ENCODE results near the gene TRIM14.
"Not testable (repeated sequence)": the region's sequence is repeated elsewhere in the genome, so short reads cannot be mapped to it uniquely, and the experiment has no call there.

The TRIM14 gene

DNA sequence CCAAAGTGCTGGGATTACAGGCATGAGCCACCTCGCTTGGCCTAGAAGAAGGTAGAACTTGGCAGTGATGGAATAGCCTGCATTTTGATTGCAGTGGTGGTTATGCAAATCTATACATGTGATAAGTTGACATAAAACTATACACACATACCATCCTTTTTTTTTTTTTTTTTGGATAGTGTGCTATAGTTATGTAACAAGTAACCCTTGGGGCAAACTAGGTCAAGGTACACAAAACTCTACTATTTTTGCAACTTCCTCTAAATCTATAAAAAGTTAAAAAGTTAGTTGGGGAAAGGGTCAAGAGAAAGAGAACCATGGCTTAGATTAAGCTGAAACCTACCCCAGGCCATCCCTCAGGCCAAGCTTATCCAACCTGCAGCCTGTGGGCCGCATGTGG lies 11.1 kb downstream of the TRIM14 start:
- DNase-seq: no peak

- DNase-seq: no peak
These were observed 14.0 kb downstream of the TRIM14 start for GRCh38 chr9:98105006-98105405.

DNA sequence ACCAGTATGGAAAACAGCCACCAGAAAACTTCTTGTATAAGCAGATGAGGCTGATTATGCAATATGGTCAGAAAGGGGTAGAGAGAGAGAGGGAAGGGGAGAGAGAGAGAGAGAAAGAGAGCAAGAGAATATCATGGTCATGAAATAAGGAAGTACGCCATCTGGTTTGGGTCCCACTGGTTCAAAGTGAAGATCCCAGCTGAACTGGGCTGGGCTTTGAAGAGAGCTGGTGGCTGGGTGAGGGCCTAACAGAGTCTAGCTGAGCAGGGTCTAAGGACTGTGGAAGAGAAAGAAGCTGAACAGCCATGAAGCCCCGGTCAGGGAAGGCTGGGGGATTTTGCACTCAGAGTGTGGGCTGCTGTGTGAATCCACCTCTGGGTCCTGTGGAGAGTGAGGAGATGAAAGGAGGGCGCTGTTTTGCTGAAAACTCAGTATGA lies 14.6 kb downstream of the TRIM14 start:
- no peak for DNase-seq

DNA sequence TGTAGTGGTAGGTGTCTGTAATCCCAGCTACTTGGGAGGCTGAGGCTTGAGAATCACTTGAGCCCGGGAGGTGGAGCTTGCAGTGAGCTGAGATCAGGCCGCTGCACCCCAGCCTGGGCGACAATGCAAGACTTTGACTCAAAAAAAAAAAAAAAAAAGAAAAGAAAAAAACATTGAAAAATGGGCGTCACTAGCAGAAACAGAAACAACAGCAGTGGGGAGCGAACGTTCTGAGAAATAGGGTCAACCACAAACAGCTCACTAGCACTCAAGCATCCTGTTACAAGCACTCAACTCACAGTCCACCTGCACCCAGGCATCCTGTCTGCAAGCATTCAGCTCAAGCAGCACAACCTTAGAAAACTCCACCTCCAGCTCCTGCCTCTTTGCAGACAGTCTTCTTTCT lies 17.2 kb downstream of the TRIM14 start:
- DNase-seq: no peak

DNA sequence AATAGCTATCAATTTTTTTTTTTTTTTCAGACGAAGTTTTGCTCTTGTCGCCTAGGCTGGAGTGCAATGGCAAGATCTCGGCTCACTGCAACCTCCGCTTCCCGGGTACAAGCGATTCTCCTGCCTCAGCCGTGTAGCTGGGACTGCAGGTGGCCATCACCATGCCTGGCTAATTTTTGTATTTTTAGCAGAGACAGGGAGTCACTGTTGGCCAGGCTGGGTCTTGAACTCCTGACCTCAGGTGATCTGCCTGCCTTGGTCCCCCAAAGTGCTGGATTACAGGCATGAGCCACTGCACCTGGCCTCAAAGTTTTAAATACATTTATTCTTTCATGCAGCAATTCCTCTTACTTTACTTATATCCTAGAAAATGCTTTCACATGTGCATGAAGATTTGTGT lies 17.6 kb downstream of the TRIM14 start:
- DNase-seq: no peak

DNA sequence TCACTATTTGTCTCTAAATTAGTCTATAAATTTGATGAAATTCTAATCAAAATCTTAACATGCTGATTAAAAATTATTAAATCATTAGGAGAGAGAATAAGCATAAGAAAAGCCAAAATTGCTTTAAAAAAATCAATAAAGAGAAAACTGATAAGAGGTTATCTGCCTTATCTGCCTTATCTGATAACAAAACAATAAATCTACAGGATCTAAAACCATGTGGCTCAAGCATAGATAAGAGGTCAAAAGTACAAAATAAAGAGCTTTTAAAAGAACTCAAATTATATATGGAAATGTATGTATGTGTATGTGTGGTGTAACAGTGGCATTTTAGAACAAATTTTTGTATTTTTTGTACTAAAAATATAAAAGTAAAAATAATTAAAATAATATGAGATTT lies 18.6 kb downstream of the TRIM14 start:
- DNase-seq: no peak

DNA sequence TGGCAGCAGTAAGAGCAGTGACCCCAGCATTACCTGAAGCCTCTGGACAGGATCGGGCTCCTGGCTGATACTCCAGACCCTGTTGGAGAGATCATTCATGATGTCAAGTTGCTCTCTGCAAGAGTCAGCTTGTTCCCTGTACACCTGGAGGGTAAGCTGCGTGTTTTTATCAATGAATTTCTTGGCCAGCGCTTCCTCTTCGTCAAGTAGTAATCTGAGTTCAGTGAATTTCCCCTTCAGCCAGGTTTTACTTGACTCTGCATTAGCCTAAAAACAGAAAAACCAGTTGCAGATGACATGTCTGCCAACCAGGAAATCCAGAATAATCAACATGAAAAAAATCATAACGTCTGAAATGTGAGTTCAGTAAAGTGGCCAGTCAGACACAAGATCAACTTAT lies 19.1 kb downstream of the TRIM14 start:
- no peak for DNase-seq

DNA sequence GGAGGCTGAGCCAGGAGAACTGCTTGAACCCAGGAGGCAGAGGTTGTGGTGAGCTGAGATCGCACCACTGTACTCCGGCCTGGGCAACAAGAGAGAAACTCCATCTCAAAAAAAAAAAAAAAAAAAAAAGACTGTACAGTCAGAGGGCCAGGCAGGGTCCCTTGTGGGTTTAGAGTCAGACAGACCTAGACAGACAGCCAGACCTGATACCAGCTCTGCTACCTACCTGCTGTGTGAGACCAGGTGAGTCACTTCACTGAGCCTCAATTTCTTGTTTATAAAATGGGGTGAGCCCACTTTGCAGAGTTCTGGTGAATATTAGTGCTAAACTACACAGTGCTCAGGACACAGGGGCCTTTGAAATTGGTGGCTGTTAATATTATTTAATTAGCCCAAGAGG lies 19.7 kb downstream of the TRIM14 start:
- DNase-seq: no peak

- peak; percentile 23 for DNase-seq
These were observed 21.2 kb downstream of the TRIM14 start for GRCh38 chr9:98097836-98098235.

GRCh38 chr9:98096091-98096490 lies 22.9 kb downstream of the TRIM14 start:
- DNase-seq: no peak

GRCh38 chr9:98095401-98095800 lies 23.6 kb downstream of the TRIM14 start:
- no peak for DNase-seq

DNA sequence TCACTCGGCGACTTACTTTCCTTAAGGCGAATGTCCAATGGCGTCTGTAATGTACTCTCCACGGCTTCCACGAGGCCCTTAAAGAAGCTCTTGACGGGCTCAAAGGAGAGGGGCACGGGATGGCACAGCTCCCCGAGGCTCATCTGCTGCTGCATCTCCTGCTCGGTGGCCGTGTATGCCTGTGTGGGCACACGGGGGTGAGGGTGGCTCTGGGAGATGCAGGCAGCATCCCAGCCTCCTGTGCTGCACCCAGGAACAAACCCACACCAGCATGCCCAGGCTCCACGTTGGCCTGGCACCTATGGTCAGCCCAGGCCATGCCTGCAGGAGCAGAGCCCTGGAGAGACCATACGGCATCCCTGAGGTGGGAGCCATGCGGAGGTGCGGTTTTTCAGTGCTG lies 24.2 kb downstream of the TRIM14 start:
- DNase-seq: no peak

GRCh38 chr9:98094316-98094715 lies 24.7 kb downstream of the TRIM14 start:
- no peak for DNase-seq

GRCh38 chr9:98092613-98092931 lies 26.4 kb downstream of the TRIM14 start:
- DNase-seq: no peak

- no peak for DNase-seq
These were observed 27.0 kb downstream of the TRIM14 start for GRCh38 chr9:98091735-98092612.

DNA sequence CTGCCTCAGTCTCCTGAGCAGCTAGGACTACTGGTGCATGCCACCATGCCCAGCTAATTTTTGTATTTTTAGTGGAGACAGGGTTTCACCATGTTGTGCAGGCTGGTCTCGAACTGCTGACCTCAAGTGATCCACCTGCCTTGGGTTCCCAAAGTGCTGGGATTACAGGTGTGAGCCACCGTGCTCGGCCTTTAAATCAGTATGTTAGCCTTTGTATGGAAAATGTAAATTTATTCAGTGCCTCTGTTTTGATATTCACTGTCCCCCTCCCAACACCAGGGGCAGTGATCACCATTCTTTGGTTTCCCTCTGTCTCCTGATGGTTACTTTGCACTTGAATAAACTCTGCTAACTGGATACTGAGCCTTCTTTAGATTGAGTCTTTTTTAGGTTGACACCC lies 28.3 kb downstream of the TRIM14 start:
- DNase-seq: not testable (repeated sequence)

DNA sequence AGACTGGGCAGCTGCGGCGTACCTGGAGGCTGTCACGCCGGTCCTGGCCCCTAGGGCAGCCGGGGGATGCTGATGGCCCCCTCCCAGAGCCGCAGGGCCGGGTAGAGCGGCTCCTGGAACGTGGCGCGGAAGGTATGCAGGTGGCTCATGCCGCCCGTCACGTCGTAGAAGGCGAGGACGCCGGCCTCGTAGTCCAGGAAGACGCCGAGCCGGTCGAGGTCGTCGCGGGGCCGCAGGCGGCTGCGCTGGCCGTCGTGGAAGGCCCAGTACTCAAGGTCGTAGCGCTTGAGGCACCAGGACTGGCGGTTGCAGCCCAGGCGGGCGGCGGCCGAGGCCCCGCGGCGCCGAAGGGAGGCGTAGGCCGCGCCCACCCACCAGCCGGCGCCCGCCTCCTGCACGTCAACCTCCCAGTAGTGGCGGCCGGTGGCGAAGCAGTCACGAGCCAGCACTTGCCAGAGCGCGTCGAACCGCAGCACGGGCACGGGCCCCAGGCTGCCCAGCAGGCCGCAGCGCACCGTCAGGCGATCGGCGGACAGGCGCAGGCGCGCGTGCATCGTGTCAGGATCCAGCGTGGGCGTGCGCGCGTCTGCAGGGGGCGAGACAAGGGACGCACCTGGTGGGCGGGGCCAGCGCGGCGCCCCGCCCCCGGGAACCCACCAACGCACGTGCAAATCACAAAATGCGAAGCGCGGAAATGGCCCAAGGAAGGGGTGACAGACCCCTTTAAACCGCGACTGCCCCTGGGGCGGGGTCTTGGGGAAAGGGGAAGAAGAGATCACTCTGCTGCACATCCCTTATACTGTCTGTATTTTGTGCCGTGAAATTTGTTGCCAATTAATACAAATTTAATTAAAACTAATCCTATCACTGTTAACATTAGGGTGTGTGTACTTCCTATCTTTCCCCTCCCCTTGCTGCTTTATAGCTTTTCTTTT lies 31.3 kb downstream of the TRIM14 start:
- DNase-seq: no peak

DNA sequence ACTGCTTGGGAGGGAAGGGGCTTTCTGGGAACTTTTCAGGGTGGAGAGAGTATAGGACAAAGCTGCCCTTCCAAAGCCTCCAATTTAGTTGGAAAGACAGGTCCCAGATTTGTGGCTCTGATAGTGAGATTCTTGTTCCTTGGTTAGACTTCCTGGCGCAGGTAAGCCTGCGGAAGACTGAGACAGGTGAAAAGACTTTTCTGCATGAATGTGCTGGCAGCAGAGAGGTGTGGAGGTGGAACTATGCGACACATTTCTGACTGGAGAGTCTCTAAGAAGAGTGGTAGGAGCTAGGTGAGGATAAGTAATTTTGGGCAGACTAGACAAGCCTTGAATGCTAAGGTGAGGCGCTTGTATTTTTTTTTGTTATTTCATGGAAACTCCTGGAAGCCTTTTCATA lies 32.6 kb downstream of the TRIM14 start:
- DNase-seq: no peak

DNA sequence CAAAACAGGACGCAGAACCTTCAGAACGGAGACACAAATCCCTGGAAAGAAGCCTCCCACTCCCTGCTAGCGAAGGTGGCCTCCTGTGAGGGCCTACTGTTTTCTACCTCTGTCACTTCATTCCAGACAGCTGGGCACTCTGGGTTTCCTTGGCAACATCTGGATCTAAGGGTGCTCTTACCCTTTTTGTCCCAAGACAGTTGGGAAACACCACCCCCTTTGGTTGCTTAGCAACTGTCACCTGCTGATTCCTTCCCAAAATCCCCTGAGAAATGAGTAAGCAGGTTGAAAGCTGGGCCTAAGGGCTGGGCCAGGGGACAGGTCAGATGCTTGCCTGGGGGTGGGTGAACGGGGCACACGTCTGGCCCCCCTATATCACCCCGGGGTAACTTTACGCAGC lies 33.1 kb downstream of the TRIM14 start:
- no peak for DNase-seq

DNA sequence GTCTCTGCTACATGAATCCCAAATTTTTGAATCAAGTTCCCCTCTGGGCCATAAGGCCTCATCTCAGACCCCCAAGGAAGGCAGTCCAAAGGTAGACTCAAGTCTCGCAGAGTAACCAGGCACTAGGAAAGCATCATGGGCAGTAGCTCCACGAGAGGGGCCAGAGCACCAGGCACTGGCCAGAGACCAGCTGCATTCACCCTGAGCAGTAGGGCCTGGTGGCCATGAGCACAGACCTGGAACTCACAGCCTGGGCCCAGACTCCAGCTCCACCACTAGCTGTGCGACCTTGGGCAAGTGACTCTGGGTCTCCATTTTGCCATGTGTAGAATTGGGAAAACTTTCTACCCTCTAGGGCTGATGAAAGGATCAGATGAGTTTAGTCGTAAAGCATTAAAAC lies 34.0 kb downstream of the TRIM14 start:
- no peak for DNase-seq

- DNase-seq: no peak
These were observed 34.6 kb downstream of the TRIM14 start for GRCh38 chr9:98084396-98084795.

GRCh38 chr9:98083566-98084183 lies 35.3 kb downstream of the TRIM14 start:
- no peak for DNase-seq

GRCh38 chr9:98083061-98083501 lies 35.9 kb downstream of the TRIM14 start:
- DNase-seq: no peak

Data from NCI-H1092 (cell line).